Brain microvascular endothelial cell (primary cell): Measurements from ENCODE around the gene COX7A2L.
"Not testable (repeated sequence)": the region's sequence is repeated elsewhere in the genome, so short reads cannot be mapped to it uniquely, and the experiment has no call there.

Experiments
- DNase-seq: peaks from one replicate; pipeline ENCODE4 v3.0.0-alpha.2; 2020
- H3K27ac ChIP-seq: fragments of 250-450 bp; sonication (Bioruptor Pico); 2 replicates; pipeline ENCODE4 v1.5.1; 2020; ENCODE audit warnings: mild to moderate bottlenecking, moderate library complexity
- H3K27me3 ChIP-seq: fragments of 250-450 bp; sonication (Bioruptor Pico); replicated peaks from 2 replicates; pipeline ENCODE4 v1.5.1; 2020; ENCODE audit warnings: mild to moderate bottlenecking
- H3K36me3 ChIP-seq: fragments of 250-450 bp; sonication (Bioruptor Pico); replicated peaks from 2 replicates; pipeline ENCODE4 v1.5.1; 2020; ENCODE audit warnings: mild to moderate bottlenecking
- H3K4me3 ChIP-seq: 2 replicates; pipeline ENCODE4 v1.5.1; 2011; ENCODE audit warnings: low read depth, mild to moderate bottlenecking, control low read depth, low read length, moderate library complexity
- in situ Hi-C: cut with HindIII; loops from 2 replicates; pipeline ENCODE4 v1.10.0; 2017; ENCODE audit warnings: low sequenced_read_pairs, low pct_ligation_motif_present
- TF ChIP-seq, protein P1 (sequence below): IDR thresholded peaks from 2 replicates; pipeline ENCODE4 v1.5.1; 2011; ENCODE audit warnings: low read depth, mild to moderate bottlenecking, moderate library complexity, low read length, control low read depth, inconsistent platforms; ENCODE audit errors: missing control alignments

Gene COX7A2L, protein sequence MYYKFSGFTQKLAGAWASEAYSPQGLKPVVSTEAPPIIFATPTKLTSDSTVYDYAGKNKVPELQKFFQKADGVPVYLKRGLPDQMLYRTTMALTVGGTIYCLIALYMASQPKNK

GRCh38 chr2:42360890-42361727 is at the start of gene COX7A2L:
Gene COX7A2L, minus strand, starts transcription at chr2:42361217. Its CDS starts 56 bp downstream, at chr2:42361161.
- peak within 1 kb of the TSS; percentile 100 for H3K4me3 ChIP-seq
- peak within 1 kb of the TSS; percentile 92 for H3K27ac ChIP-seq
- H3K27me3 ChIP-seq: no peaks in the 10 kb centered on the region
- no peaks in the 10 kb centered on the region for H3K36me3 ChIP-seq
- DNase-seq: peak; percentile 95
- TF ChIP-seq, protein P1, sequence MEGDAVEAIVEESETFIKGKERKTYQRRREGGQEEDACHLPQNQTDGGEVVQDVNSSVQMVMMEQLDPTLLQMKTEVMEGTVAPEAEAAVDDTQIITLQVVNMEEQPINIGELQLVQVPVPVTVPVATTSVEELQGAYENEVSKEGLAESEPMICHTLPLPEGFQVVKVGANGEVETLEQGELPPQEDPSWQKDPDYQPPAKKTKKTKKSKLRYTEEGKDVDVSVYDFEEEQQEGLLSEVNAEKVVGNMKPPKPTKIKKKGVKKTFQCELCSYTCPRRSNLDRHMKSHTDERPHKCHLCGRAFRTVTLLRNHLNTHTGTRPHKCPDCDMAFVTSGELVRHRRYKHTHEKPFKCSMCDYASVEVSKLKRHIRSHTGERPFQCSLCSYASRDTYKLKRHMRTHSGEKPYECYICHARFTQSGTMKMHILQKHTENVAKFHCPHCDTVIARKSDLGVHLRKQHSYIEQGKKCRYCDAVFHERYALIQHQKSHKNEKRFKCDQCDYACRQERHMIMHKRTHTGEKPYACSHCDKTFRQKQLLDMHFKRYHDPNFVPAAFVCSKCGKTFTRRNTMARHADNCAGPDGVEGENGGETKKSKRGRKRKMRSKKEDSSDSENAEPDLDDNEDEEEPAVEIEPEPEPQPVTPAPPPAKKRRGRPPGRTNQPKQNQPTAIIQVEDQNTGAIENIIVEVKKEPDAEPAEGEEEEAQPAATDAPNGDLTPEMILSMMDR: peak; percentile 56
- in situ Hi-C loops: no loop called here

DNA sequence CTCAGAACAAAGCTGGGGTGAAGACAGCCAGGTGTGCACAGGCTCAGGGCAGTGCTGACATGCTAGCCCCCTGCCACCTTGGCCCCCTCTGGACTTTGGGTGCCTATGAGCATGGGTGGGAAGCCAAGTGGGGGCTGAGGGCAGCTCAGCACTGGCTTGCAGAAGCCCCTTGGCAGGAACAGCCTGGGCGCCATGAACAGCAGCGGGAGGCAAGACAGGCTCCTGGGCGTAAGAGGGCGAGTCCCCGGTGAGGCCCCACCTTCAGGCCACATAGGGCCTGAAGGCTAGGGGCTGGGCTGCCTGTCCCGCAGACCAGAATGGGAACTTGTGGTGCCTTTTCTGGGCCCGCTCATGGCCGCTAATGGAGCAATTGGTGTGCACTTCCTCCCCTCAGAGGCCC is 47.0 kb upstream of the COX7A2L start:
- Histone ChIP-seq H3K4me3 (no peak overlapping the region), H3K27ac (no peak overlapping the region), H3K27me3 (no peaks in the 10 kb centered on the region), H3K36me3 (no peaks in the 10 kb centered on the region)
- DNase-seq: no peak
- in situ Hi-C loops: no loop called here
- TF ChIP-seq, protein P1: no peak

GRCh38 chr2:42407476-42407875 is 46.5 kb upstream of the COX7A2L start:
- in situ Hi-C loops: no loop called here
- TF ChIP-seq, protein P1: no peak
- no peak for DNase-seq
- H3K27ac ChIP-seq: no peak overlapping the region
- H3K27me3 ChIP-seq: no peaks in the 10 kb centered on the region
- no peak overlapping the region for H3K4me3 ChIP-seq
- no peaks in the 10 kb centered on the region for H3K36me3 ChIP-seq

DNA sequence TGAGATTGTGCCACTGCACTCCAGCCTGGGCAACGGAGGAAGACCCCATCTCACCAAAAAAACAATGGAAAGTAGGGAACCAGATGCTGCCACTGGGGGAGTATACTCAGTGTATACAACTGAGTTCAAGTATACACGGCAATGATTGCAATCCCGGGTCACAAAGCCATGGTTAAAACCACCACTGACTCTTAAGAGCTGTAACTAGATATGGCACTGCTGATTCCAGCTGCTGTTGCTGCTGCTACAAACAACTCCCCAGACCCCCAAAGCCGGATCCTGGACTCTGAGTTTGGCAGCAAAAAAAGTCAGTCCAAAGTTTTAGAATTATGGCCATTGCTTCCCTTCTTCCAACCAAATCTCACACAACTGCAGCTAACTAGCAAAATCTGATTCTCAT is 43.7 kb upstream of the COX7A2L start:
- Histone ChIP-seq H3K27me3 (no peaks in the 10 kb centered on the region), H3K27ac (no peak overlapping the region), H3K36me3 (no peaks in the 10 kb centered on the region), H3K4me3 (no peak overlapping the region)
- in situ Hi-C loops: no loop called here
- no peak for DNase-seq
- TF ChIP-seq, protein P1: no peak

- Histone ChIP-seq H3K27ac (no peak overlapping the region), H3K4me3 (no peak overlapping the region), H3K27me3 (no peaks in the 10 kb centered on the region), H3K36me3 (no peaks in the 10 kb centered on the region)
- in situ Hi-C loops: no loop called here
- no peak for DNase-seq
- TF ChIP-seq, protein P1: no peak
Observed at GRCh38 chr2:42401773-42402172, 40.8 kb upstream of the COX7A2L start.

DNA sequence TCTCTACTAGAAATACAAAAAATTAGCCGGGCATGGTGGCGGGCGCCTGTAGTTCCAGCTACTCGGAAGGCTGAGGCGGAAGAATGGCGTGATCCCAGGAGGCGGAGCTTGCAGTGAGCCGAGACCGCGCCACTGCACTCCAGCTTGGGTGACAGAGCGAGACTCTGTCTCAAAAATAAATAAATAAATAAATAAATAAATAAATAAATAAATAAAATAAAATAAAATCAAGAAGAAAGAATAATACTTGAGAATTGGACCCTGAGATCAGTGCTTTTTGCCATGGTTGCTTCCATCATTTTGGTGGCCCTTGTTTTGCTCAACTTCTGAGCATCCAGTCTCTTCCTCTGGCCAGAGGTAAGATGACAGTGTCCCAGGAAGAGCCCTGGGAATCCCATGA is 37.0 kb upstream of the COX7A2L start:
- H3K27ac ChIP-seq, in situ Hi-C loops, H3K27me3 ChIP-seq, DNase-seq, H3K4me3 ChIP-seq, H3K36me3 ChIP-seq: not testable (repeated sequence)

GRCh38 chr2:42393320-42393719 is 32.3 kb upstream of the COX7A2L start:
- DNase-seq, in situ Hi-C loops, H3K27me3 ChIP-seq, H3K4me3 ChIP-seq, H3K36me3 ChIP-seq, H3K27ac ChIP-seq: not testable (repeated sequence)
